ENCODE data around the gene PSAP. TPM values are rescaled to one million over a fixed set of nuclear protein-coding genes. Genes with fewer than 3 reads are reported as not detected.
"Not testable (repeated sequence)": the region's sequence is repeated elsewhere in the genome, so short reads cannot be mapped to it uniquely, and the experiment has no call there.

PSAP gene
- total and polyA plus RNA-seq, 7 experiments from 2014 or later: 153 to 1,163 (median 281) TPM

DNA sequence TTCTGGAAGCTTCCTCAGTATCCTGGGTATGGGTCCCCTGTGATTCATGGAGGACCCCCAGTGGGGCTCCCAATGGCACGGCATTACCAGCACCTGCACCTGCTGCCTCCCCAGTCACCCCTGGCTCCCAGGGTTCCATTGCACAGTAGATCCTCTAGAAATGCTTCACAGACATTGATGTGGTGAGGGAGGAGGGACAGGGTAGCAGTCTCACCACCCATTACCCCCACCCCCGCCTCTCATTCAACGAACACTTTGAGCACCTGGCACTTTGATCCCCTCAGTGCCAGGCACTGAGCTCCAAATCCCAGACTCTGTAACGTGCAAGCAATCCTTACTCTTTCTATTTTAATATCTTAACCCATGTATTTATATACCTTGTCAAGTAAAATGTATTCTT, 26.8 kb upstream of the PSAP start:
- peaks cover 0 to 5% (median 0%) of the 10 kb centered on the region in 5 donors for H3K27me3 Mint-ChIP-seq
- Histone ChIP-seq H3K4me1 (ENCODE audit: control insufficient read depth in 2 of 2, insufficient read depth in 2 of 2, low read length in 2 of 2) (peaks cover 0 to 12% of the 10 kb centered on the region in 2 donors), H3K27ac (ENCODE audit: low read depth, low read length) (no peak overlapping the region), H3K9me3 (ENCODE audit: control insufficient read depth in 2 of 3, low read length in 3 of 3) (no peaks in the 10 kb centered on the region), H3K27me3 (ENCODE audit: control insufficient read depth in 2 of 2, insufficient read depth in 2 of 2, low read length in 2 of 2) (no peaks in the 10 kb centered on the region), H3K4me3 (ENCODE audit: low read length) (no peak overlapping the region), H3K36me3 (ENCODE audit: control insufficient read depth in 2 of 3, insufficient read depth in 3 of 3, low read length in 3 of 3) (no peaks in the 10 kb centered on the region)
- intact Hi-C loops (cut with micrococcal nuclease): no loop called here
- H3K4me3 Mint-ChIP-seq: peak overlapping the region in 6 of 10 donors; percentile 33 to 73 (median 61)
- H3K4me1 Mint-ChIP-seq: peaks cover 11 to 24% (median 23%) of the 10 kb centered on the region in 7 donors
- ChIA-PET CTCF (interaction anchor here (0.7 to 1.8 kb wide), 2 partner anchors 19 to 218 kb away, joined by 4 to 8 read pairs; no protein-coding TSS in a partner anchor), POLR2A (interaction anchor here (0.6 to 1.1 kb wide), 3 partner anchors 27 to 292 kb away, joined by 3 to 4 read pairs (median 4); partner anchors contain the start of gene PSAP)
- peaks cover 0 to 4% (median 0%) of the 10 kb centered on the region in 11 donors for H3K9me3 Mint-ChIP-seq
- peak overlapping the region in 5 of 9 donors; percentile 1 to 67 (median 45) for H3K27ac Mint-ChIP-seq
- DNase-seq (no peak), ATAC-seq (no peak)
- H3K36me3 Mint-ChIP-seq: peaks cover 0 to 3% (median 0%) of the 10 kb centered on the region in 5 donors

DNA sequence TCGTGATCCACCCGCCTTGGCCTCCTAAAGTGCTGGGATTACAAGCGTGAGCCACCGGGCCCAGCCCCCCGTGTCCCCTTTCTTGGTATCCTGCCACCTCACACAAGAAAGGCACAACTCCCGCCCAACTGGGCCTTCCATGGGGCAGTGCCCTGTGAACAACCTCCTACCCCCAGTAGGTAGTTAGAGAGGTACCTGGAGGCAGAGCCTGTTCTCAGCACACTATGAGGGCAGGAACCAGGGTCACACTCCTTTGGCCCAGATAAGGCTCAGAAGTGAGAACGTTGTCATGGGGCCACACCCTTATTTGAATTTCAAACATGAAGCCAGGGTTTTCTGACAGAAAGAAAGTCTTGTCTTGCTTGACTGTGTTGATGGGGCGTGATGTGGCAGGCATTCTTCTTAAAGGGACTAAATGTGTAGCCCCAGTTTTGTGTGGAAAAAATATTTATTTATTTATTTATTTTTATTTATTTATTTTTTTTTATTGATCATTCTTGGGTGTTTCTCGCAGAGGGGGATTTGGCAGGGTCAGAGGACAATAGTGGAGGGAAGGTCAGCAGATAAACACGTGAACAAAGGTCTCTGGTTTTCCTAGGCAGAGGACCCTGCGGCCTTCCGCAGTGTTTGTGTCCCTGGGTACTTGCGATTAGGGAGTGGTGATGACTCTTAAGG, 23.8 kb upstream of the PSAP start:
- intact Hi-C loops (cut with micrococcal nuclease); H3K9me3 Mint-ChIP-seq; H3K4me1 ChIP-seq (ENCODE audit: control insufficient read depth in 2 of 2, insufficient read depth in 2 of 2, low read length in 2 of 2); H3K36me3 ChIP-seq (ENCODE audit: control insufficient read depth in 2 of 3, insufficient read depth in 3 of 3, low read length in 3 of 3); CTCF ChIA-PET; H3K9me3 ChIP-seq (ENCODE audit: control insufficient read depth in 2 of 3, low read length in 3 of 3); ATAC-seq; DNase-seq; H3K27ac ChIP-seq (ENCODE audit: low read depth, low read length); POLR2A ChIA-PET; H3K27me3 ChIP-seq (ENCODE audit: control insufficient read depth in 2 of 2, insufficient read depth in 2 of 2, low read length in 2 of 2); H3K27me3 Mint-ChIP-seq; H3K4me3 ChIP-seq (ENCODE audit: low read length); H3K4me3 Mint-ChIP-seq; H3K27ac Mint-ChIP-seq; H3K36me3 Mint-ChIP-seq: not testable (repeated sequence)
- H3K4me1 Mint-ChIP-seq: peaks cover 13 to 22% (median 21%) of the 10 kb centered on the region in 7 donors

DNA sequence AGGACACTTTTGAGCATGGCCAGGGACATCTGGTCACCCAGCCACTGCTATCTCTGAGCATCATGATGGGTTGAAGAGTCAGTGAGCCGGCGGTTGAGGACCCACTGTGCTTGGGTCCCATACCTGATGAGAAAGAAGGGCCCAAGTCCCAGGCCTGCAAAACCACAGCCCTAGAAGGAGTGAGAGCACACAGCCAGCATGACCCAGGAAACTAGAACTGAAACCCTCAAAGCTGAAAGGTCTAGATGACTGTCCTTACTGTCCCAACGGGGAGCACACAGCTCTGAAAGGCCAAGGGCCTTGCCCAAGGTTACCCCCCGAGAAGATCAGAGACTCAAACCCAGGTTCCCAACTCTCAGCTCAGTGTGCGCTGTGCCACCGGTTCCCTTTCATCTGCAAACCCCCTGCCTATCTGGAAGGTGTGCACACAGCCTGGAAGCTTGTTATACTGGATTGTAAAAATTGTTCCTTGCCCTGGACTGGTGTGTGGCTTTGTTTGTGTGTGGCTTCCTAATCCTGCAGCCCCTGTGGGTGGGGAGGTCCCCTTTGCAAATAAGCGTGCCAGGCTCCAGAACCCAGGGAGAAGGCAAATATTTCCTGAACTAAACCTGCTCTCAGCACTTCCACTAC, 22.6 kb upstream of the PSAP start:
- Mint-ChIP-seq H3K36me3 (peaks cover 0 to 3% (median 0%) of the 10 kb centered on the region in 5 donors), H3K4me1 (peaks cover 11 to 16% (median 15%) of the 10 kb centered on the region in 7 donors), H3K9me3 (peaks cover 0 to 4% (median 0%) of the 10 kb centered on the region in 11 donors), H3K27me3 (peaks cover 0 to 5% (median 0%) of the 10 kb centered on the region in 5 donors), H3K4me3 (no peak overlapping the region), H3K27ac (no peak overlapping the region)
- POLR2A ChIA-PET: interaction anchor here (0.7 kb wide), 1 partner anchor 23 kb away, joined by 3 read pairs; no protein-coding TSS in a partner anchor
- ATAC-seq: no peak
- Histone ChIP-seq H3K27ac (ENCODE audit: low read depth, low read length) (no peak overlapping the region), H3K9me3 (ENCODE audit: control insufficient read depth in 2 of 3, low read length in 3 of 3) (no peaks in the 10 kb centered on the region), H3K4me1 (ENCODE audit: control insufficient read depth in 2 of 2, insufficient read depth in 2 of 2, low read length in 2 of 2) (peaks cover 0 to 9% of the 10 kb centered on the region in 2 donors), H3K4me3 (ENCODE audit: low read length) (no peak overlapping the region), H3K36me3 (ENCODE audit: control insufficient read depth in 2 of 3, insufficient read depth in 3 of 3, low read length in 3 of 3) (no peaks in the 10 kb centered on the region), H3K27me3 (ENCODE audit: control insufficient read depth in 2 of 2, insufficient read depth in 2 of 2, low read length in 2 of 2) (no peaks in the 10 kb centered on the region)
- intact Hi-C loops (cut with micrococcal nuclease): no loop called here
- CTCF ChIA-PET: no interaction called here
- no peak for DNase-seq

DNA sequence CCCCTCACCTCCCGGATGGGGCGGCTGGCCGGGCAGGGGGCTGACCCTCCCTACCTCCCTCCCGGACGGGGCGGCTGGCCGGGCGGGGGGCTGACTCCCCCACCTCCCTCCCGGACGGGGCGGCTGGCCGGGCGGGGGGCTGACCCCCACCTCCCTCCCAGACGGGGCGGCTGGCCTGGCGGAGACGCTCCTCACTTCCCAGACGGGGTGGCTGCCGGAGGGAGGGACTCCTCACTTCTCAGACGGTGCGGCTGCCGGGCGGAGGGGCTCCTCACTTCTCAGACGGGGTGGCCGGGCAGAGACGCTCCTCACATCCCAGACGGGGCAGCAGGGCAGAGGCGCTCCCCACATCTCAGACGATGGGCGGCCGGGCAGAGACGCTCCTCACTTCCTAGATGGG, 18.6 kb upstream of the PSAP start:
- H3K9me3 ChIP-seq (ENCODE audit: control insufficient read depth in 2 of 3, low read length in 3 of 3); H3K9me3 Mint-ChIP-seq; H3K36me3 Mint-ChIP-seq; ATAC-seq; H3K27me3 ChIP-seq (ENCODE audit: control insufficient read depth in 2 of 2, insufficient read depth in 2 of 2, low read length in 2 of 2); H3K27ac Mint-ChIP-seq; H3K4me3 ChIP-seq (ENCODE audit: low read length); CTCF ChIA-PET; DNase-seq; H3K4me3 Mint-ChIP-seq; H3K27me3 Mint-ChIP-seq; H3K4me1 ChIP-seq (ENCODE audit: control insufficient read depth in 2 of 2, insufficient read depth in 2 of 2, low read length in 2 of 2); POLR2A ChIA-PET; H3K27ac ChIP-seq (ENCODE audit: low read depth, low read length); intact Hi-C loops (cut with micrococcal nuclease); H3K36me3 ChIP-seq (ENCODE audit: control insufficient read depth in 2 of 3, insufficient read depth in 3 of 3, low read length in 3 of 3): not testable (repeated sequence)
- H3K4me1 Mint-ChIP-seq: peaks cover 0 to 11% (median 0%) of the 10 kb centered on the region in 7 donors

DNA sequence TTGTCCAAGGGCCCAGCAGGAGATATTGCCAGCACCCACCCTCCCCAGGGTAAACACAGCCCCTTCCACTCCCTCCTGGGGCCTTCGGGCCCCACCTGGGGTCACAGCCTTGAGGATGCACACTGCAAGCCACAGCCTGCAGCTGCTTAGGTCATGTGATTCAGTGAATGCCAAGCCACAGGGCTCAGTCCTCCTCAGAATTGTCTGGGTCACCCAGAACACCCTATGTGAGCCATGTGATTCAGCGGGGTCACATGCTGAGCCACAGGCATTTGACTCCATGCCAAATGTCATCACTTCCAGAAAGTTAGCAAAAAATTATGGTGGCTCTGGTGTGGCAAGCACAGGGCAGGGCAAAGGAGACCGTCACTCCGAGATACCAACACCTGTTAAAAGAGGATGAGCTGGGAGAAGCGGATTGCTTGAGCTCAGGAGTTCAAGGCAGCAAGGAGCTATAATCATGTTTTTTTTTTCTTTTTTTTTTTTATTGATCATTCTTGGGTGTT, 17.2 kb upstream of the PSAP start:
- DNase-seq (no peak), ATAC-seq (peak; percentile 86)
- no peaks in the 10 kb centered on the region for H3K27me3 Mint-ChIP-seq
- Histone ChIP-seq H3K4me3 (ENCODE audit: low read length) (no peak overlapping the region), H3K36me3 (ENCODE audit: control insufficient read depth in 2 of 3, insufficient read depth in 3 of 3, low read length in 3 of 3) (no peaks in the 10 kb centered on the region), H3K27me3 (ENCODE audit: control insufficient read depth in 2 of 2, insufficient read depth in 2 of 2, low read length in 2 of 2) (no peaks in the 10 kb centered on the region), H3K4me1 (ENCODE audit: control insufficient read depth in 2 of 2, insufficient read depth in 2 of 2, low read length in 2 of 2) (no peaks in the 10 kb centered on the region), H3K27ac (ENCODE audit: low read depth, low read length) (no peak overlapping the region), H3K9me3 (ENCODE audit: control insufficient read depth in 2 of 3, low read length in 3 of 3) (no peaks in the 10 kb centered on the region)
- POLR2A ChIA-PET: no interaction called here
- CTCF ChIA-PET: no interaction called here
- intact Hi-C loops (cut with micrococcal nuclease): no loop called here
- H3K4me3 Mint-ChIP-seq: no peak overlapping the region
- H3K36me3 Mint-ChIP-seq: no peaks in the 10 kb centered on the region
- H3K9me3 Mint-ChIP-seq: peaks cover 0 to 3% (median 0%) of the 10 kb centered on the region in 11 donors
- no peak overlapping the region for H3K27ac Mint-ChIP-seq
- H3K4me1 Mint-ChIP-seq: peaks cover 0 to 6% (median 0%) of the 10 kb centered on the region in 7 donors

DNA sequence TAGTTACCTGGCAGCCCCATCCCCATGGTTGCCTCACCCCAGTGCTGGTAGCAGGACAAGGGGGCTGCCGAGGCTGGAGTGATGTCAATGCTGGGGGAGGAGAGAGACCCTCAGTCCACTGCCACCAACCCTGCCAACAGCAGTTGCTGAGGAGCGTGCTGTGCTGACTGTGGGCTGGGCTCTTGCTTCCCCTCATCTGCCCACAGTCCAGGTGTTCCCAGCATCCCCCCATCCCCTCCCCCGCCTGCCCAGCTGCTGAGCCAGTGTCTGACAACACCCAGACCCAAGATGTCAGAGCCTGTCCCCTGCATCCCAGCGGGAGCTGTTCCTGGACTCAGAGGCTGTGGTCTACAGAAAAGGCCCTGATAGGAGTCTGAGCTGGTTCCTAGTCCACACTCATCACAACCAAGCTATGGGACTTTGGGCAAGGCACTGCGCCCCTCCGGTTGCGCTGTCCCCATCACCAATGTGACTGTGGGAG, 14.6 kb upstream of the PSAP start:
- no peaks in the 10 kb centered on the region for H3K27me3 ChIP-seq (ENCODE audit: control insufficient read depth in 2 of 2, insufficient read depth in 2 of 2, low read length in 2 of 2)
- Mint-ChIP-seq H3K9me3 (peaks cover 0 to 3% (median 0%) of the 10 kb centered on the region in 11 donors), H3K27me3 (no peaks in the 10 kb centered on the region), H3K36me3 (no peaks in the 10 kb centered on the region), H3K4me3 (no peak overlapping the region), H3K27ac (no peak overlapping the region), H3K4me1 (peaks cover 0 to 6% (median 0%) of the 10 kb centered on the region in 7 donors)
- no peaks in the 10 kb centered on the region for H3K36me3 ChIP-seq (ENCODE audit: control insufficient read depth in 2 of 3, insufficient read depth in 3 of 3, low read length in 3 of 3)
- H3K27ac ChIP-seq (ENCODE audit: low read depth, low read length): no peak overlapping the region
- ATAC-seq (no peak), DNase-seq (no peak)
- no peaks in the 10 kb centered on the region for H3K4me1 ChIP-seq (ENCODE audit: control insufficient read depth in 2 of 2, insufficient read depth in 2 of 2, low read length in 2 of 2)
- POLR2A ChIA-PET: no interaction called here
- no peaks in the 10 kb centered on the region for H3K9me3 ChIP-seq (ENCODE audit: control insufficient read depth in 2 of 3, low read length in 3 of 3)
- intact Hi-C loops (cut with micrococcal nuclease): no loop called here
- no peak overlapping the region for H3K4me3 ChIP-seq (ENCODE audit: low read length)
- CTCF ChIA-PET: interaction anchor here (0.6 kb wide), 1 partner anchor 256 kb away, joined by 3 read pairs; no protein-coding TSS in a partner anchor

All from naive thymus-derived CD4-positive, alpha-beta T cell (primary cell).